ACC112 (cell line): Measurements from ENCODE around the gene RHNO1.

Source experiments
- H2AFZ ChIP-seq: fragments of 200-600 bp; sonication (generic); one replicate; pipeline ENCODE4 v1.6.0; 2017; ENCODE audit warnings: antibody characterized with exemption, low read length; ENCODE audit not compliant: unreplicated experiment
- H3K27ac ChIP-seq: fragments of 200-600 bp; sonication (generic); 2 replicates; pipeline ENCODE4 v1.5.1; 2014; ENCODE audit warnings: low read depth, mild to moderate bottlenecking, antibody characterized with exemption, low read length, moderate library complexity
- H3K27me3 ChIP-seq: fragments of 200-600 bp; sonication (generic); 2 replicates; pipeline ENCODE4 v1.6.1; 2014; ENCODE audit warnings: mild to moderate bottlenecking, antibody characterized with exemption, low read length, moderate library complexity, mixed read lengths; ENCODE audit not compliant: insufficient read depth
- H3K36me3 ChIP-seq: fragments of 200-600 bp; sonication (generic); 2 replicates; pipeline ENCODE4 v1.6.1; 2016; ENCODE audit warnings: mild to moderate bottlenecking, antibody characterized with exemption, low read length, moderate library complexity, mixed read lengths; ENCODE audit not compliant: insufficient read depth
- H3K4me1 ChIP-seq: fragments of 200-600 bp; sonication (generic); one replicate; pipeline ENCODE4 v1.6.1; 2016; ENCODE audit warnings: low read length, mixed read lengths; ENCODE audit not compliant: insufficient read depth, unreplicated experiment, control insufficient read depth
- H3K4me3 ChIP-seq: fragments of 200-600 bp; sonication (generic); 2 replicates; pipeline ENCODE4 v1.5.1; 2014; ENCODE audit warnings: mild to moderate bottlenecking, low read depth, low read length
- H3K79me2 ChIP-seq: fragments of 200-600 bp; sonication (generic); one replicate; pipeline ENCODE4 v1.6.0; 2016; ENCODE audit warnings: low read length; ENCODE audit not compliant: control insufficient read depth, unreplicated experiment, insufficient read depth

The RHNO1 gene

GRCh38 chr12:2902272-2902880 is 25.4 kb downstream of the RHNO1 start:
- Histone ChIP-seq H3K4me1 (no peaks in the 10 kb centered on the region), H3K79me2 (peaks cover 42% of the 10 kb centered on the region), H3K27ac (no peak overlapping the region), H2AFZ (no peak overlapping the region), H3K36me3 (no peaks in the 10 kb centered on the region), H3K4me3 (no peak overlapping the region), H3K27me3 (no peaks in the 10 kb centered on the region)

- Histone ChIP-seq H3K4me1 (no peaks in the 10 kb centered on the region), H3K27ac (no peak overlapping the region), H3K79me2 (peaks cover 35% of the 10 kb centered on the region), H2AFZ (no peak overlapping the region), H3K27me3 (no peaks in the 10 kb centered on the region), H3K4me3 (no peak overlapping the region), H3K36me3 (no peaks in the 10 kb centered on the region)
Measured at GRCh38 chr12:2904260-2904659, 27.2 kb downstream of the RHNO1 start.

GRCh38 chr12:2912216-2912575 is 35.2 kb downstream of the RHNO1 start:
- Histone ChIP-seq H2AFZ (no peak overlapping the region), H3K36me3 (peaks cover 21% of the 10 kb centered on the region), H3K4me1 (no peaks in the 10 kb centered on the region), H3K79me2 (peaks cover 10% of the 10 kb centered on the region), H3K4me3 (no peak overlapping the region), H3K27me3 (no peaks in the 10 kb centered on the region), H3K27ac (no peak overlapping the region)

DNA sequence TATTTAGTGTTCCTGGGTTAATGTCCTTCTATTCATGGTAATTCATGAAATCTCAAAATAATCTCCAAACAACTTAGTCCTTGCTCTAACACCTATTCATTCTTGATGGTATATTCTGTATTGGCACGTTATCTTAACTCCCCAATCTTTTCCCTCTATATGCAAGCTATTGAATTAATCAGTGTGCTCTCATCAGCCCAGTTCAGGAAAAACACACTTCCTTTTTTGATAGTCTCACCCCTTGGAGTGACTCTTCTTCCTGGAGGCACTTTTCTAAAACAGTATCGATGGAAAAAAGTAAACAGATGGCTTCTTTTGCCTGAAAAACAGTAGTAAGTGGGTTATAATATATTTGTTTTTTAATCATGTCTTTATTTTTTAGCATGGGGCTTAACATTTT is 42.2 kb downstream of the RHNO1 start:
- Histone ChIP-seq H3K79me2 (no peaks in the 10 kb centered on the region), H3K4me3 (no peak overlapping the region), H3K4me1 (peaks cover 8% of the 10 kb centered on the region), H3K27ac (no peak overlapping the region), H3K36me3 (peaks cover 36% of the 10 kb centered on the region), H2AFZ (no peak overlapping the region), H3K27me3 (no peaks in the 10 kb centered on the region)

GRCh38 chr12:2922329-2922728 is 45.3 kb downstream of the RHNO1 start:
- no peak overlapping the region for H3K27ac ChIP-seq
- no peak overlapping the region for H2AFZ ChIP-seq
- no peaks in the 10 kb centered on the region for H3K79me2 ChIP-seq
- H3K4me1 ChIP-seq, result peaks cover 18% of the 10 kb centered on the region
- no peaks in the 10 kb centered on the region for H3K27me3 ChIP-seq
- no peak overlapping the region for H3K4me3 ChIP-seq
- peaks cover 30% of the 10 kb centered on the region for H3K36me3 ChIP-seq

DNA sequence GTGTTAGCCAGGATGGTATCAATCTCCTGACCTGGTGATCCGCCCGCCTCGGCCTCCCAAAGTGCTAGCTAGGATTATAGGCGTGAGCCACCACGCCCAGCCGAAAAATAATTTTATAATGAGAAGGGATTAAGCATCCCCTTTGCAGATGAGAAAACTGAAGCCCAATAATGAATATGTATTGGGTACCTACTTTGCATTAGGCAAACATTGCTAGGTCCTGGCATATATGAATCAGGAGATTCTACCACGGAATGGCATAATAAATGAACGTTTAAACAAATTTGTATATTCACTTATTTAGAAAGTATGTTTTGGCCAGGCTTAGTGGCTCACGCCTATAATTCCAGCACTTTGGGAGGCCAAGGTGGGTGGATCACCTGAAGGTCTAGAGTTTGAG is 46.0 kb downstream of the RHNO1 start:
- H2AFZ ChIP-seq, result no peak overlapping the region
- H3K36me3 ChIP-seq, result peaks cover 30% of the 10 kb centered on the region
- no peaks in the 10 kb centered on the region for H3K79me2 ChIP-seq
- no peaks in the 10 kb centered on the region for H3K27me3 ChIP-seq
- H3K27ac ChIP-seq, result no peak overlapping the region
- H3K4me1 ChIP-seq, result peaks cover 18% of the 10 kb centered on the region
- H3K4me3 ChIP-seq, result no peak overlapping the region

DNA sequence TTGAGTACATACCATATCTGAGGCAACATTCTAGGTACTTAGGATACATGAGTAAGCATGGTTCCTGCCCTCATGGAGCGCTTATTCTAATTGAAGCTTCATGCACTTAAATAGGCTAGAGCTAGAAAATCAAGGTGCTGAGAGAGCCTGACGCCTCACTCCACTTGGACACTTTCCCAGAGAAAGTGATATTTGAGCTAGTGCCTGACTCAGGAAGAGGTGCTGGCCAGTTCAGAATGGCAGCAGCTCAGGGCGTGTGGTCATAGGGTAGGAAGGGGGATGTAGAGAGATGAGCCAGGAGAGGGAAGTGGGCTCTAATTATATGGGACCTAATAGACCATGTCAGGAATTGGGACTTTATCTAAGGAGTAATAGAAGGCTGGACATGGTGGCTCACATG is 47.0 kb downstream of the RHNO1 start:
- Histone ChIP-seq H2AFZ (no peak overlapping the region), H3K4me3 (no peak overlapping the region), H3K79me2 (no peaks in the 10 kb centered on the region), H3K27ac (no peak overlapping the region), H3K4me1 (peaks cover 18% of the 10 kb centered on the region), H3K27me3 (no peaks in the 10 kb centered on the region), H3K36me3 (peaks cover 30% of the 10 kb centered on the region)

GRCh38 chr12:2925322-2925995 is 48.4 kb downstream of the RHNO1 start:
- Histone ChIP-seq H3K4me1 (peaks cover 18% of the 10 kb centered on the region), H3K79me2 (no peaks in the 10 kb centered on the region), H3K4me3 (peak overlapping the region; percentile 11; the same call in 1 of the 2 replicates), H3K27ac (peak overlapping the region; percentile 62), H2AFZ (peak overlapping the region; percentile 0), H3K36me3 (peaks cover 28% of the 10 kb centered on the region; the same call in 1 of the 2 replicates), H3K27me3 (no peaks in the 10 kb centered on the region)

- H3K36me3 ChIP-seq, result peaks cover 22% of the 10 kb centered on the region
Measured at GRCh38 chr12:2930865-2931264, 53.8 kb downstream of the RHNO1 start.

DNA sequence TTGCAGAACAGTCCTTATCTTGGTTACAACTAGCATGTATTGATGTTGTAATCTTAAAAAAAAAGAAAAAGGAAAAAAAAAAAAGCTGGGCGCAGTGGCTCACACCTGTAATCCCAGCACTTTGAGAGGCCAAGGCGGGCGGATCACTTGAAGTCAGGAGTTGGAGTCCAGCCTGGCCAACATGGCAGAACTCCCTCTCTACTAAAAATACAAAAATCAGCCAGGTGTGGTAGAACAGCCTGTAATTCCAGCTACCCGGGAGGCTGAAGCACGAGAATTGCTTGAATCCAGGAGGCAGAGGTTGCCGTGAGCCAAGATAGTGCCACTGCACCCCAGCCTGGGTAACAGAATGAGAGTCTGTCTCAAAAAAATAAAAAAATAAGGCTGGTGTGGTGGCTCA is 56.6 kb downstream of the RHNO1 start:
- H3K27me3 ChIP-seq, result no peaks in the 10 kb centered on the region
- no peak overlapping the region for H3K4me3 ChIP-seq
- no peaks in the 10 kb centered on the region for H3K79me2 ChIP-seq
- H3K27ac ChIP-seq, result no peak overlapping the region
- H2AFZ ChIP-seq, result no peak overlapping the region
- peaks cover 20% of the 10 kb centered on the region for H3K36me3 ChIP-seq
- H3K4me1 ChIP-seq, result no peaks in the 10 kb centered on the region

More at GRCh38 chr12:2930865-2931264, 53.8 kb downstream of the RHNO1 start:
- Histone ChIP-seq H3K79me2 (no peaks in the 10 kb centered on the region), H2AFZ (no peak overlapping the region), H3K4me1 (no peaks in the 10 kb centered on the region), H3K4me3 (no peak overlapping the region), H3K27ac (no peak overlapping the region), H3K27me3 (no peaks in the 10 kb centered on the region)

DNA sequence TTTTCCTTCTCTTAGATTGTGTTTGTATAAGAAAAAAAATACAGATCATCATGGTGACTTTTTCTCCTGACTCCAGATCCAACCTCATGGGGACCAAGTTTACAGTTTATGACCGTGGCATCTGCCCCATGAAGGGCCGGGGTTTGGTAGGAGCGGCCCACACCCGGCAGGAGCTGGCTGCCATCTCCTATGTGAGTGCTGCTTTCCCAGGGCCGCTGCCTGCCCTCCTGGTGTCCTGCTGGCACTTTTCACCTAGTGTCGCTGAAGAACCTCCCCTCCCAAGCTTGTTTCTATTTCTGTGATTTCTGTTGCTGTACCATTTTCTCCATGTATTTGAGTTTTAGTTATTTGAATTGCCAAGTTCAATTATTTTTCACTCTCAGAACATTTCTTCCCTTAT is 57.3 kb downstream of the RHNO1 start:
- H3K79me2 ChIP-seq, result no peaks in the 10 kb centered on the region
- no peak overlapping the region for H3K4me3 ChIP-seq
- H3K36me3 ChIP-seq, result peaks cover 20% of the 10 kb centered on the region
- no peak overlapping the region for H2AFZ ChIP-seq
- H3K27ac ChIP-seq, result no peak overlapping the region
- H3K27me3 ChIP-seq, result no peaks in the 10 kb centered on the region
- H3K4me1 ChIP-seq, result no peaks in the 10 kb centered on the region
